GM12874 (cell line): ENCODE results near the gene WSB1.

ENCODE experiments used
- CTCF ChIP-seq: IDR thresholded peaks from 2 replicates; pipeline ENCODE4 v1.5.1; 2011; ENCODE audit warnings: low read depth, mild to moderate bottlenecking, control low read depth, low read length, moderate library complexity; ENCODE audit not compliant: insufficient read depth

WSB1 gene

GRCh38 chr17:27320222-27320560 is 26.3 kb downstream of the WSB1 start:
- no peak for TF ChIP-seq CTCF

GRCh38 chr17:27321372-27321771 is 27.5 kb downstream of the WSB1 start:
- no peak for TF ChIP-seq CTCF

GRCh38 chr17:27322026-27322425 is 28.1 kb downstream of the WSB1 start:
- TF ChIP-seq CTCF = no peak

- TF ChIP-seq CTCF = no peak
Observed at GRCh38 chr17:27322690-27323508, 29.0 kb downstream of the WSB1 start.

- TF ChIP-seq CTCF = no peak
Observed at GRCh38 chr17:27323538-27324215, 29.8 kb downstream of the WSB1 start.

- no peak for TF ChIP-seq CTCF
Observed at GRCh38 chr17:27324771-27325339, 30.9 kb downstream of the WSB1 start.

GRCh38 chr17:27326051-27326450 is 32.1 kb downstream of the WSB1 start:
- no peak for TF ChIP-seq CTCF
